ENCODE measurements around the gene HS6ST2. TPM values are rescaled to one million over a fixed set of nuclear protein-coding genes. Genes with fewer than 3 reads are reported as not detected.

HS6ST2 gene
- total and polyA plus RNA-seq, 7 experiments from 2014 or later, result 0.15 TPM; not detected in 6

DNA sequence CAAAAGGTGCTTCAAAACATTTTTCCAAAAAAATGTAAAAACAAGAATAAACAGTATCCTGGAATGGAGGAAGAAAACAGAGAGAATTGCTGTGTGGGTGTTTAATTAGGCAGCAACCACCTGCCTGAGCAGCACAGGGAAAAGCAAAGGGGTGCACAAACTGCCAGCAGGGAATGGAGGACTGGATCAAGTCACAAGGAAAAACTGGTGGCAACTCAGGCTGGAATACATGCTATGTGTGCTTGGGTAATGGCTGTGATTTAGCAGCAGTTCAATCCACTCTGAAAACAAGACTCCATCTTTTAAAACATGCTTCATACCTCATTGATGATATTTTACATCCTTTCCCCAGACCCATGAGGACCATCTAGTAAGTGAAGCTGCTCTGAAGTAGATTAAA, 179.5 kb downstream of the HS6ST2 start:
- ChIA-PET CTCF (no interaction called here), POLR2A (no interaction called here)
- Histone ChIP-seq H3K36me3 (ENCODE audit: control insufficient read depth in 2 of 3, insufficient read depth in 3 of 3, low read length in 3 of 3) (no peaks in the 10 kb centered on the region), H3K27me3 (ENCODE audit: control insufficient read depth in 2 of 2, insufficient read depth in 2 of 2, low read length in 2 of 2) (no peaks in the 10 kb centered on the region), H3K27ac (ENCODE audit: low read depth, low read length) (no peak overlapping the region), H3K4me1 (ENCODE audit: control insufficient read depth in 2 of 2, insufficient read depth in 2 of 2, low read length in 2 of 2) (no peaks in the 10 kb centered on the region), H3K4me3 (ENCODE audit: low read length) (no peak overlapping the region), H3K9me3 (ENCODE audit: control insufficient read depth in 2 of 3, low read length in 3 of 3) (no peaks in the 10 kb centered on the region)
- DNase-seq (no peak), ATAC-seq (no peak)
- intact Hi-C loops (cut with micrococcal nuclease), result no loop called here
- Mint-ChIP-seq H3K9me3 (no peaks in the 10 kb centered on the region), H3K4me3 (no peak overlapping the region), H3K36me3 (no peaks in the 10 kb centered on the region), H3K27ac (no peak overlapping the region), H3K4me1 (peaks cover 0 to 3% (median 0%) of the 10 kb centered on the region in 7 donors), H3K27me3 (no peaks in the 10 kb centered on the region)

DNA sequence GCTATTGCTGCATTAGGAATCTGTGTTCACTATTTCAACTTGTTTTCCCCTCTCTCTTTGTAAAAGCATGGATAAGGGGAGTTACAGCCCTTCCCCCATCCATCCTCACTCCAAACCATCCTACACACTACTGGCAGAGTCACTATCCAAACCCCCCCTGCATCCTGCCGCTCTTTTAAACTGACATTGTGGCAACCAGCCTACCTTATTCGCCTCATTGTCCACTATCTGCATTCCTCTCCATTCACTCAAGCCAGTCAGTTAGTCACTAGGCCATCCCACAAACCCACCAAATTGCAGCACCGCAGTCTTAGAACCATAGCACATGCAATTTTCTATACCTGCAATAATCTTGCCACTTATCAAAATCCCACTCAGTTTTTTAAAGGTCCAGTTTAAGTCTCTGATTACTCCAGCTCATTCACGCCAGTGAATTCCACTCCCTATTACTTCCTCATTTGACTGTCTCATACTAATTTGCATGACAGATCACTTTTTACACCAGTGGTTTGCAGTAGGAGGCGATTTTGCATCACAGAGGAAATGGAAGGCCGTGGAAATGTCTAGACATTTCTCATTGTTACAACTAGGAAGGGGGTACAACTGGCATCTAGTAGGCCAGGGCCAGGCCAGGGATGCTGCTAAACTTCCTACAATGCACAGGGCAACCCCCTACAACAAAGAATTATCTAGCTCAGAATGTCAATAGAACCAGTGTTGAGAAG, 181.8 kb downstream of the HS6ST2 start:
- no peak overlapping the region for H3K27ac Mint-ChIP-seq
- no peaks in the 10 kb centered on the region for H3K9me3 Mint-ChIP-seq
- Histone ChIP-seq H3K9me3 (ENCODE audit: control insufficient read depth in 2 of 3, low read length in 3 of 3) (no peaks in the 10 kb centered on the region), H3K4me3 (ENCODE audit: low read length) (no peak overlapping the region), H3K36me3 (ENCODE audit: control insufficient read depth in 2 of 3, insufficient read depth in 3 of 3, low read length in 3 of 3) (no peaks in the 10 kb centered on the region), H3K4me1 (ENCODE audit: control insufficient read depth in 2 of 2, insufficient read depth in 2 of 2, low read length in 2 of 2) (no peaks in the 10 kb centered on the region), H3K27me3 (ENCODE audit: control insufficient read depth in 2 of 2, insufficient read depth in 2 of 2, low read length in 2 of 2) (no peaks in the 10 kb centered on the region), H3K27ac (ENCODE audit: low read depth, low read length) (no peak overlapping the region)
- no peak for ATAC-seq
- POLR2A ChIA-PET, result no interaction called here
- CTCF ChIA-PET, result no interaction called here
- DNase-seq, result no peak
- no peak overlapping the region for H3K4me3 Mint-ChIP-seq
- intact Hi-C loops (cut with micrococcal nuclease), result no loop called here
- H3K4me1 Mint-ChIP-seq, result peaks cover 0 to 3% (median 0%) of the 10 kb centered on the region in 7 donors
- H3K36me3 Mint-ChIP-seq, result no peaks in the 10 kb centered on the region
- no peaks in the 10 kb centered on the region for H3K27me3 Mint-ChIP-seq

DNA sequence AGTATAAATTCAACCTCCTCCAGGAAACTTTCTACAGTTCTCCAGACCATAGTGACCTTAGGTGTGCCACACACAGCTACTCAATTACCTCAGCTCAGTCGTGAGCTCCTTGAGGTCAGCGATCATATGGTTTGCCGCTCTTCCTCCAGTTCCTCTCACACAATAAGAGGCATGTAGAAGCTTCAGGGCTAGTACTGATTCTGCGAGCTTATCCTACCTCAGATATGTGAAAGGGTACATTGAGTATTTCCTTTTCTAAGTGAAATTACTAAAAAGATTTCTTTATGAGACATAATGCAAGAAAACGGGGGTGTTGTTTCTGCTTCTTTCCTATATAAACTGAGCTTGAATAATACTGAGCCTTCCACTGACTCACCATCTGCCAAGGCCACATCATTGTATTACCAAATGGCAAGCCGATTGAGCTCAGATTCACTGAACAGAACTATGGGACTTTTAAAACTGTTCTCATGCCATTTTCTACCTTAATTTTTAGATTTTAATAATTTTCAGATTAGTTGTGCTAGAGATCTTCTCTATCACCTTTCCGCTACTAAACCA, 183.1 kb downstream of the HS6ST2 start:
- Mint-ChIP-seq H3K4me1 (peaks cover 0 to 3% (median 0%) of the 10 kb centered on the region in 7 donors), H3K9me3 (no peaks in the 10 kb centered on the region), H3K27ac (no peak overlapping the region), H3K4me3 (no peak overlapping the region), H3K36me3 (no peaks in the 10 kb centered on the region), H3K27me3 (no peaks in the 10 kb centered on the region)
- Histone ChIP-seq H3K4me1 (ENCODE audit: control insufficient read depth in 2 of 2, insufficient read depth in 2 of 2, low read length in 2 of 2) (no peaks in the 10 kb centered on the region), H3K27me3 (ENCODE audit: control insufficient read depth in 2 of 2, insufficient read depth in 2 of 2, low read length in 2 of 2) (no peaks in the 10 kb centered on the region), H3K36me3 (ENCODE audit: control insufficient read depth in 2 of 3, insufficient read depth in 3 of 3, low read length in 3 of 3) (no peaks in the 10 kb centered on the region), H3K9me3 (ENCODE audit: control insufficient read depth in 2 of 3, low read length in 3 of 3) (no peaks in the 10 kb centered on the region), H3K4me3 (ENCODE audit: low read length) (no peak overlapping the region), H3K27ac (ENCODE audit: low read depth, low read length) (no peak overlapping the region)
- CTCF ChIA-PET, result no interaction called here
- POLR2A ChIA-PET, result no interaction called here
- intact Hi-C loops (cut with micrococcal nuclease), result no loop called here
- DNase-seq (no peak), ATAC-seq (no peak)

DNA sequence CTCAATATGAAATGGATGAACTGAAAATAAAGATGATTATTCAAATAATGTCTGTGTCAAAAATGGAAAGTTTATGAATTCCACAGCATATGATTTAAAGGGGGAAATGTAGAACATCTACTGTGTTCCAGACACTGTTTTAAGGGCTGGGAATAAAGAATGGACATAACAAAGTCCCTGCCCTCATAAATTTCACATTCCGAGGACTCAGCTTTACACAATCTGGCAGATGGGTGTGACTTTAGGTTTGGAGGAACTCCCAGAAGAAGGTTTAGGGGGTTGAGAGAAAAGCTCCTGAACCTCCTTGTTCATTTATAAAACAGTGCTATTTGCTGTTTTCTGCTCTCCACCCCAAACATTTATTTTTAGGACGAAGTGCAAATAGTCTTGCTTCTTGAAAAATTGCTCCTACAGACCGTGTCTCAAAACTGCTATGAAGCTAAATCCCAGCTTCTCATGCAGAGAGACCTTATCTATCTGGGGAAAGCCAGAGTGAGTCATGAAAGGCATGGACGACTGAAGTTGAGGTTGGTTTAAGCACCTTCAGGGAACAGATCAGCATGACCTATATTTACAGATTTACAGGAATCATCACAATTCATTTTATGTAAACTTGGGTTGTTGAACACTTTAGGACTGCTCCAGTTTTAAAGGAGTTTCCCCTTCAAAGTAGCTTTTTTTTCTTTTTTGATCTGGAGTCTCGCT, 184.3 kb downstream of the HS6ST2 start:
- Mint-ChIP-seq H3K27me3 (no peaks in the 10 kb centered on the region), H3K27ac (no peak overlapping the region), H3K4me1 (peaks cover 0 to 3% (median 0%) of the 10 kb centered on the region in 7 donors), H3K4me3 (no peak overlapping the region), H3K9me3 (no peaks in the 10 kb centered on the region), H3K36me3 (no peaks in the 10 kb centered on the region)
- no peaks in the 10 kb centered on the region for H3K36me3 ChIP-seq (ENCODE audit: control insufficient read depth in 2 of 3, insufficient read depth in 3 of 3, low read length in 3 of 3)
- ATAC-seq (no peak), DNase-seq (no peak)
- CTCF ChIA-PET, result no interaction called here
- intact Hi-C loops (cut with micrococcal nuclease), result no loop called here
- H3K27ac ChIP-seq (ENCODE audit: low read depth, low read length), result no peak overlapping the region
- H3K27me3 ChIP-seq (ENCODE audit: control insufficient read depth in 2 of 2, insufficient read depth in 2 of 2, low read length in 2 of 2), result no peaks in the 10 kb centered on the region
- H3K4me3 ChIP-seq (ENCODE audit: low read length), result no peak overlapping the region
- POLR2A ChIA-PET, result no interaction called here
- no peaks in the 10 kb centered on the region for H3K4me1 ChIP-seq (ENCODE audit: control insufficient read depth in 2 of 2, insufficient read depth in 2 of 2, low read length in 2 of 2)
- H3K9me3 ChIP-seq (ENCODE audit: control insufficient read depth in 2 of 3, low read length in 3 of 3), result no peaks in the 10 kb centered on the region

DNA sequence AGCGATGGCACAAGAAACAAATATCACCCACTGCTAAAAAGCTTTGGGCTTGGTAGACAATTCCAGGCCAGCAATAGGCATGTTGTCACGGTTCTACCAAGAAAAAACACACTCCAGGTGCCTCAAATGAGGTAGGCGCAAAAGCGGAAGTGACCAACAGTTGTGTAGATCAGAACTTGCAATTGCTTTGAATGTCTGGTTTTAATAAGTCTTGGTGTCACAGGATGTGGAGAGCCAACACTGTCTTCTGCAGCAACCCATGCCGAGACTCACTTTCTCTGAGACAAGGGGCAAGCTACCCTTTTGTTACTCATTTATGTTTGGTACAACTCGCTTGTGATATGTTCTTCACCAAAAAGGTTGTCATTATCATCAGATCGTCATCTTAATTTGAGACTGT, 188.8 kb downstream of the HS6ST2 start:
- Histone ChIP-seq H3K36me3 (ENCODE audit: control insufficient read depth in 2 of 3, insufficient read depth in 3 of 3, low read length in 3 of 3) (no peaks in the 10 kb centered on the region), H3K27me3 (ENCODE audit: control insufficient read depth in 2 of 2, insufficient read depth in 2 of 2, low read length in 2 of 2) (no peaks in the 10 kb centered on the region), H3K4me1 (ENCODE audit: control insufficient read depth in 2 of 2, insufficient read depth in 2 of 2, low read length in 2 of 2) (no peaks in the 10 kb centered on the region), H3K27ac (ENCODE audit: low read depth, low read length) (no peak overlapping the region), H3K4me3 (ENCODE audit: low read length) (no peak overlapping the region), H3K9me3 (ENCODE audit: control insufficient read depth in 2 of 3, low read length in 3 of 3) (no peaks in the 10 kb centered on the region)
- intact Hi-C loops (cut with micrococcal nuclease), result no loop called here
- no peak overlapping the region for H3K27ac Mint-ChIP-seq
- DNase-seq (no peak), ATAC-seq (no peak)
- H3K4me1 Mint-ChIP-seq, result peaks cover 0 to 2% (median 0%) of the 10 kb centered on the region in 7 donors
- H3K27me3 Mint-ChIP-seq, result peaks cover 0 to 4% (median 0%) of the 10 kb centered on the region in 5 donors
- POLR2A ChIA-PET, result no interaction called here
- H3K9me3 Mint-ChIP-seq, result no peaks in the 10 kb centered on the region
- CTCF ChIA-PET, result no interaction called here
- no peak overlapping the region for H3K4me3 Mint-ChIP-seq
- H3K36me3 Mint-ChIP-seq, result no peaks in the 10 kb centered on the region

DNA sequence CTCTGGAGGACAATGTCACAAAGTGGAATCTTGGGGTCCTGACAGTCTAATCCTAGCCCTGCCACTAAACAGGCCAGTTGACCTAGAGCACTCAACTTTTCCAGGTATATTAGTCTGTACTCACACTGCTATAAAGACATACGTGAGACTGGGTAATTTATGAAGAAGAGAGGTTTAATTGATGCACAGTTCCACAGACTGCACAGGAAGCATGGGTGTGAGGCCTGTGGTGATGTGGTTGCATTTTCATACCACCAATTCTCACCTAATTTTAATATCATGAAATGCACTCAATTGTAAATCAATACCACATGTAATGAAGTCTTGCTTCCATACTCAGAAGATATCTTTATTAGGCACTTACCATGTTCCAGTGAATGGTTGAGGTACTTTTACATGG, 192.0 kb downstream of the HS6ST2 start:
- no peaks in the 10 kb centered on the region for H3K27me3 ChIP-seq (ENCODE audit: control insufficient read depth in 2 of 2, insufficient read depth in 2 of 2, low read length in 2 of 2)
- H3K4me3 Mint-ChIP-seq, result no peak overlapping the region
- ChIA-PET CTCF (no interaction called here), POLR2A (no interaction called here)
- intact Hi-C loops (cut with micrococcal nuclease), result no loop called here
- H3K4me1 Mint-ChIP-seq, result peaks cover 0 to 2% (median 0%) of the 10 kb centered on the region in 7 donors
- ATAC-seq, result no peak
- H3K9me3 ChIP-seq (ENCODE audit: control insufficient read depth in 2 of 3, low read length in 3 of 3), result no peaks in the 10 kb centered on the region
- H3K27me3 Mint-ChIP-seq, result peaks cover 0 to 5% (median 0%) of the 10 kb centered on the region in 5 donors
- no peak overlapping the region for H3K4me3 ChIP-seq (ENCODE audit: low read length)
- H3K27ac Mint-ChIP-seq, result no peak overlapping the region
- no peaks in the 10 kb centered on the region for H3K9me3 Mint-ChIP-seq
- no peaks in the 10 kb centered on the region for H3K36me3 Mint-ChIP-seq
- H3K4me1 ChIP-seq (ENCODE audit: control insufficient read depth in 2 of 2, insufficient read depth in 2 of 2, low read length in 2 of 2), result no peaks in the 10 kb centered on the region
- H3K36me3 ChIP-seq (ENCODE audit: control insufficient read depth in 2 of 3, insufficient read depth in 3 of 3, low read length in 3 of 3), result no peaks in the 10 kb centered on the region
- H3K27ac ChIP-seq (ENCODE audit: low read depth, low read length), result no peak overlapping the region
- no peak for DNase-seq

DNA sequence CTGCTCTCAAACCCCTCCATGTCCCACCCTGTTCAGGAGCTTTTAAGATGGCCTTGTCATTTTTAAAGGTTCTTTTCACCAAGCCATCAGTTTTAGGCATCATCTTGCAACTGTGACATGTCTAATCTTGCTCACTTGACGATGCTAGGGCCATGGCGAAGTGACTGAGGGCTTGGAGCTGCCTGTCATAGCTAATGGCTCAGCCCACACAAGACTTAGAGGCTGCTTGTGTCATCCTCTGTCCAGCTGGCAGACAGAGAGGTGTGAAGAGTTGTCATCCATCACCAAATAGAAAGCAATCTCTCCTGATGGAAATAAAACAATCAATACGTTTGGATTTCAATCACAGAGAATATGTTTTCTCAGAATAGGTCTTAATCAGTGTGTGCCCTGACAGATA, 194.9 kb downstream of the HS6ST2 start:
- POLR2A ChIA-PET, result no interaction called here
- ATAC-seq (no peak), DNase-seq (no peak)
- peaks cover 0 to 2% (median 0%) of the 10 kb centered on the region in 11 donors for H3K9me3 Mint-ChIP-seq
- H3K4me3 Mint-ChIP-seq, result no peak overlapping the region
- Histone ChIP-seq H3K4me1 (ENCODE audit: control insufficient read depth in 2 of 2, insufficient read depth in 2 of 2, low read length in 2 of 2) (no peaks in the 10 kb centered on the region), H3K27ac (ENCODE audit: low read depth, low read length) (no peak overlapping the region), H3K9me3 (ENCODE audit: control insufficient read depth in 2 of 3, low read length in 3 of 3) (no peaks in the 10 kb centered on the region), H3K4me3 (ENCODE audit: low read length) (no peak overlapping the region), H3K36me3 (ENCODE audit: control insufficient read depth in 2 of 3, insufficient read depth in 3 of 3, low read length in 3 of 3) (no peaks in the 10 kb centered on the region), H3K27me3 (ENCODE audit: control insufficient read depth in 2 of 2, insufficient read depth in 2 of 2, low read length in 2 of 2) (no peaks in the 10 kb centered on the region)
- H3K27me3 Mint-ChIP-seq, result peaks cover 0 to 5% (median 0%) of the 10 kb centered on the region in 5 donors
- H3K27ac Mint-ChIP-seq, result no peak overlapping the region
- H3K4me1 Mint-ChIP-seq, result peaks cover 0 to 2% (median 0%) of the 10 kb centered on the region in 7 donors
- H3K36me3 Mint-ChIP-seq, result peaks cover 0 to 3% (median 0%) of the 10 kb centered on the region in 5 donors
- intact Hi-C loops (cut with micrococcal nuclease), result no loop called here
- CTCF ChIA-PET, result no interaction called here

All from naive thymus-derived CD4-positive, alpha-beta T cell (primary cell).